Upper lobe of right lung (tissue), 1 donor: ENCODE data around the gene CSNK1E. TPM values are rescaled to one million over a fixed set of nuclear protein-coding genes. Genes with fewer than 3 reads are reported as not detected.

ENCODE experiments used
- ATAC-seq: fragments of 200-7000 bp; cut with Tn5 transposase; one replicate; pipeline ENCODE4 v1.9.1; 2020; ENCODE audit warnings: mild to moderate bottlenecking, moderate library complexity
- DNase-seq: peaks from one replicate; pipeline ENCODE4 v3.0.0-alpha.2; 2020
- H3K27ac ChIP-seq: fragments of 200-600 bp; one replicate; pipeline ENCODE4 v1.8.0; 2022
- H3K27me3 ChIP-seq: fragments of 200-600 bp; one replicate; pipeline ENCODE4 v1.8.0; 2022; ENCODE audit warnings: mild to moderate bottlenecking
- H3K36me3 ChIP-seq: fragments of 200-600 bp; one replicate; pipeline ENCODE4 v1.8.0; 2022
- H3K4me1 ChIP-seq: fragments of 200-600 bp; one replicate; pipeline ENCODE4 v1.8.0; 2022
- H3K4me3 ChIP-seq: fragments of 200-600 bp; one replicate; pipeline ENCODE4 v1.8.0; 2022; ENCODE audit warnings: mild to moderate bottlenecking
- H3K9me3 ChIP-seq: fragments of 200-600 bp; one replicate; pipeline ENCODE4 v1.8.0; 2022
- intact Hi-C: fragments of 100-400 bp; cut with DNase I; formaldehyde crosslinking; loops from one replicate; pipeline ENCODE4 v1.11.0; 2022
- total RNA-seq: library from RNA; stranded (reverse); fragmentation: NEBNext Ultra II Directional; extraction: Animal tissue kit (Norgen Biotek cat#: 25700); gene quantifications from one replicate; pipeline ENCODE4 v1.2.1, GENCODE V29; 2021
- TF ChIP-seq, protein P1 (sequence below): fragments of 200-600 bp; IDR thresholded peaks from one replicate; pipeline ENCODE4 v1.8.0; 2022; ENCODE audit warnings: antibody characterized with exemption
- donor health status: DM: no; HTN: yes; CAD: no; lungs with severe emphysema.

The CSNK1E gene
- total RNA-seq, 1 donor from 2014 or later, result 115 TPM

DNA sequence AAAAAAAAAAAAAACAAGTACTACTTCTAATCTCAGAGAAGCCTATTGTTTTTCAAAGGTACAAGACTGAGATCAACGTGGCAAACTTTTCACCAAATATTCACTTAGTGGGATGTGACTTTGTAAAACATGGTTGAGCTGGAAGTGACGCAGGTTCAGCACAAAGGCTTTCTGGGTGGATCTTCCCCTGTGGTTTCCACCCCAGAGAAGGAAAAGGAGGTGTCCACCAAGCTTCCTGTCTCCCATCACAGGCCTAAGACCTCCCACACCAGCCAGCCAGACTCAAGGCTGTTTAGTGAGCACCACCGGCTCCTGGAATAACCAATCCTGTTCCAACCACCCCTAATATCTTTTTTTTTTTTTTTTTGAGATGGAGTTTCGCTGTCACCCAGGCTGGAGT is 50.1 kb downstream of the CSNK1E start:
- Histone ChIP-seq H3K4me3 (no peak overlapping the region), H3K4me1 (peaks cover 54% of the 10 kb centered on the region), H3K27ac (peak overlapping the region; percentile 52), H3K36me3 (peaks cover 7% of the 10 kb centered on the region), H3K27me3 (no peaks in the 10 kb centered on the region), H3K9me3 (no peaks in the 10 kb centered on the region)
- intact Hi-C loops, result no loop called here
- TF ChIP-seq, protein P1, sequence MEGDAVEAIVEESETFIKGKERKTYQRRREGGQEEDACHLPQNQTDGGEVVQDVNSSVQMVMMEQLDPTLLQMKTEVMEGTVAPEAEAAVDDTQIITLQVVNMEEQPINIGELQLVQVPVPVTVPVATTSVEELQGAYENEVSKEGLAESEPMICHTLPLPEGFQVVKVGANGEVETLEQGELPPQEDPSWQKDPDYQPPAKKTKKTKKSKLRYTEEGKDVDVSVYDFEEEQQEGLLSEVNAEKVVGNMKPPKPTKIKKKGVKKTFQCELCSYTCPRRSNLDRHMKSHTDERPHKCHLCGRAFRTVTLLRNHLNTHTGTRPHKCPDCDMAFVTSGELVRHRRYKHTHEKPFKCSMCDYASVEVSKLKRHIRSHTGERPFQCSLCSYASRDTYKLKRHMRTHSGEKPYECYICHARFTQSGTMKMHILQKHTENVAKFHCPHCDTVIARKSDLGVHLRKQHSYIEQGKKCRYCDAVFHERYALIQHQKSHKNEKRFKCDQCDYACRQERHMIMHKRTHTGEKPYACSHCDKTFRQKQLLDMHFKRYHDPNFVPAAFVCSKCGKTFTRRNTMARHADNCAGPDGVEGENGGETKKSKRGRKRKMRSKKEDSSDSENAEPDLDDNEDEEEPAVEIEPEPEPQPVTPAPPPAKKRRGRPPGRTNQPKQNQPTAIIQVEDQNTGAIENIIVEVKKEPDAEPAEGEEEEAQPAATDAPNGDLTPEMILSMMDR, result no peak
- DNase-seq (no peak), ATAC-seq (peak; percentile 73)

GRCh38 chr22:38266120-38266519 is 51.1 kb downstream of the CSNK1E start:
- Histone ChIP-seq H3K27me3 (no peaks in the 10 kb centered on the region), H3K36me3 (peaks cover 7% of the 10 kb centered on the region), H3K4me1 (peaks cover 54% of the 10 kb centered on the region), H3K4me3 (no peak overlapping the region), H3K9me3 (no peaks in the 10 kb centered on the region), H3K27ac (peak overlapping the region; percentile 52)
- intact Hi-C loops, result no loop called here
- TF ChIP-seq, protein P1, result no peak
- DNase-seq (no peak), ATAC-seq (no peak)

DNA sequence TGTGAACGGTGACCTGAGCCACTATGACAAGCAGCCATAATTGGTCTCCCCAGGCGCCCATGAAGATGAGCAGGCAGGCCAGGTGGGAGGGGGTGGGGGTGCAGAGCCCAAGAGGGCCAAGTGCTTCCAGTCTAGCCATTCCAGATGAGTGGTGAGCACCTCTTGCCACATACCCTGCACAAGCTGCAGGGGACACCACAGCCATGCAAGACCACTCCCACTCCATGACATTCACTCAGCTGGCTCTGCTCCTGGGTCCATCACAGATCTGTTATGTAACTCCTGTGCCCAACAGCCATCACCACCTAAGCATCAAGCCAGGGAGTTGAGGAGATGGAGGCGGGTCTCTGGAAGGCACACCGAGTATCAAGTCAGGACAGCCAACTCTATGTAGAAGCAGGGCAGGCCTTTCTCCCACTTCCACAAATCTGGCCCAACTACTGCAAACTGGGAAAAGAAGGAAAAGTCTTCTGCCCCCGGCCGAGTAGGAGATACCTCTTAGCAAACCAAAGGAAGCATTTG is 52.9 kb downstream of the CSNK1E start:
- Histone ChIP-seq H3K27me3 (no peaks in the 10 kb centered on the region), H3K4me3 (no peak overlapping the region), H3K36me3 (peaks cover 7% of the 10 kb centered on the region), H3K27ac (no peak overlapping the region), H3K9me3 (no peaks in the 10 kb centered on the region), H3K4me1 (peaks cover 58% of the 10 kb centered on the region)
- intact Hi-C loops, result no loop called here
- ATAC-seq (no peak), DNase-seq (no peak)
- TF ChIP-seq, protein P1, result no peak

- DNase-seq (peak; percentile 88), ATAC-seq (peak; percentile 86)
- no peak overlapping the region for H3K27ac ChIP-seq
- no peak overlapping the region for H3K4me3 ChIP-seq
- H3K9me3 ChIP-seq, result no peaks in the 10 kb centered on the region
- peaks cover 62% of the 10 kb centered on the region for H3K4me1 ChIP-seq
- TF ChIP-seq, protein P1, result peak; percentile 66
- H3K36me3 ChIP-seq, result peaks cover 7% of the 10 kb centered on the region
- intact Hi-C loops, result no loop called here
- H3K27me3 ChIP-seq, result no peaks in the 10 kb centered on the region
These were observed 55.0 kb downstream of the CSNK1E start for GRCh38 chr22:38262051-38262795.

DNA sequence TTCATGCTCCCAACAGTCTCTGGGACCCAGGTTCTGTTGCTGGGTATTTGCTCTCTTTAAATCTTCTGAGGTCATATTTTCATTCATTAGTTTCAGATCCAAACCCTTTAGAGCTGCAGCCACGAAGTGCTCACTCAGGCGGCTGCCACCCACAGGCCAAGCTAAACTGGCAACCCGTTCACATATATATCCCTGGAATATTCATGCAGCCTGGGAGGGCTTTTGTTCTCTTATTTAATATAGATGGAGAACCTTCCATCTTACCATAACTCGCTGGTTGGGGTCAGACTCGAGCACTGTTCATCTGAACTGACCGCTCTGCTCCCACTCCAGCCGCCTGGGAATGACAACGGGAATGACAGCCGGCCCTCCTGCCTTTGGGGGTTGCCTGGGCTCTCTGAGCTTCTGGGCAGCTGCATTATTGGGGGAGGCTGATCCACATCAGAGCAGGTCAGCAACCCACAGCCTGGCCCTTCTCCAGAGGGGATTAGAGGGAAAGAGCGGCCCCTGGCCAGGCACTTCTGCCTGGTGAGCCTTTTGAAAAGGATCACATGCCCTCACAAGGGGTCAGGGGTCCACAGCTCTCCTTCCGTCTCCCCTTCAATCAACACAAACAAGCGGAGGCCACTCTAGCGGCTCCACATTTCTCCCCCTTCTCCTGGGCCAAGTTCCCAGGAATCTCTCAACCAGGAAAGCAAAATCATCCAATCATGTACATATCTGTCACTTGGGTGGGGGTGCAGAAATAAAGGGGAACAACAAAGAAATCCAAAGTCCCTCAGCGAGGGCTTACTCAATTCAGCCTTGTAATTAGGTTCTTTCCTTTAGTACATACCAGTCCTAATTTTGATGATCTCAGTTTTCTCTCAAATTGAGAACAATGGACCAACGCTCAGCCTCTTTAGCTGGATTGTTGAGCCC is 56.2 kb downstream of the CSNK1E start:
- Histone ChIP-seq H3K4me1 (peaks cover 58% of the 10 kb centered on the region), H3K36me3 (peaks cover 7% of the 10 kb centered on the region), H3K9me3 (no peaks in the 10 kb centered on the region), H3K27ac (peak overlapping the region; percentile 70), H3K27me3 (no peaks in the 10 kb centered on the region), H3K4me3 (peak overlapping the region; percentile 12)
- DNase-seq, result no peak
- intact Hi-C loops, result no loop called here
- TF ChIP-seq, protein P1, result peak; percentile 22
- ATAC-seq, result no peak
